GM12873 (cell line): ENCODE measurements around the gene CRACR2A.

Experiments
- TF ChIP-seq, protein P1 (sequence below): IDR thresholded peaks from 2 replicates; pipeline ENCODE4 v1.5.1; 2012; ENCODE audit warnings: low read depth, mild to moderate bottlenecking, moderate library complexity, low read length, control low read depth; ENCODE audit not compliant: insufficient read depth; ENCODE audit errors: missing control alignments

CRACR2A gene

GRCh38 chr12:3768911-3769447 is 16.1 kb upstream of the CRACR2A start:
- TF ChIP-seq, protein P1, sequence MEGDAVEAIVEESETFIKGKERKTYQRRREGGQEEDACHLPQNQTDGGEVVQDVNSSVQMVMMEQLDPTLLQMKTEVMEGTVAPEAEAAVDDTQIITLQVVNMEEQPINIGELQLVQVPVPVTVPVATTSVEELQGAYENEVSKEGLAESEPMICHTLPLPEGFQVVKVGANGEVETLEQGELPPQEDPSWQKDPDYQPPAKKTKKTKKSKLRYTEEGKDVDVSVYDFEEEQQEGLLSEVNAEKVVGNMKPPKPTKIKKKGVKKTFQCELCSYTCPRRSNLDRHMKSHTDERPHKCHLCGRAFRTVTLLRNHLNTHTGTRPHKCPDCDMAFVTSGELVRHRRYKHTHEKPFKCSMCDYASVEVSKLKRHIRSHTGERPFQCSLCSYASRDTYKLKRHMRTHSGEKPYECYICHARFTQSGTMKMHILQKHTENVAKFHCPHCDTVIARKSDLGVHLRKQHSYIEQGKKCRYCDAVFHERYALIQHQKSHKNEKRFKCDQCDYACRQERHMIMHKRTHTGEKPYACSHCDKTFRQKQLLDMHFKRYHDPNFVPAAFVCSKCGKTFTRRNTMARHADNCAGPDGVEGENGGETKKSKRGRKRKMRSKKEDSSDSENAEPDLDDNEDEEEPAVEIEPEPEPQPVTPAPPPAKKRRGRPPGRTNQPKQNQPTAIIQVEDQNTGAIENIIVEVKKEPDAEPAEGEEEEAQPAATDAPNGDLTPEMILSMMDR, result no peak

DNA sequence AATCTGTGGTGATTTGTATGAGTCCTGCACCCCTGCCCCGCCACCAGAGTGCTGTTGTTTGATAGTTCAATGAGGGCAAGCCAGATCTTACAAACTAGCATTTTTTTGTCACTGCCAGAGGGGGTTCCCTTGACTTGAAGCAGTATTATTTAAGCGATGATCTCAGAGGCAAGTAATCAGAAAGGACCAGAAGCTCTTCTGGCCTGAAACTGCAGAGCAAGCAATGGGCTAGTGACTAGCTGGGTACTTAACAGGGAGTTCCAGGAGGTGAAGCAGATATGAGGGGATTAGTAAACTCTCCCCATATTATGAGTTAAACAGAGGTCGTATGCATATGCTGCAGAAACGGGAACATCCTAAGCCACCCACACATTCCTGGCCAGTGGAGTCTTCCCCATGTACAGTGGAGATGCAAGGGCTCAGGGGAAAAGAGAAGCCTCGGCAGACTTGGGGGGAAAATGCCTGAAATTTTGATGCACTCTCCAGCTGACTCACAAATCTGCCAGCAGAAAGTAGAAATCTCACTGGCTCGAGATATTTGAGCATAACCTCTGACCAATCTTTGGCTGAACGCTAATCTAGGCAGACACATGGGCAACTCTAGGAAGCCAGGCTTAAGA is 8.3 kb upstream of the CRACR2A start:
- TF ChIP-seq, protein P1, result no peak

DNA sequence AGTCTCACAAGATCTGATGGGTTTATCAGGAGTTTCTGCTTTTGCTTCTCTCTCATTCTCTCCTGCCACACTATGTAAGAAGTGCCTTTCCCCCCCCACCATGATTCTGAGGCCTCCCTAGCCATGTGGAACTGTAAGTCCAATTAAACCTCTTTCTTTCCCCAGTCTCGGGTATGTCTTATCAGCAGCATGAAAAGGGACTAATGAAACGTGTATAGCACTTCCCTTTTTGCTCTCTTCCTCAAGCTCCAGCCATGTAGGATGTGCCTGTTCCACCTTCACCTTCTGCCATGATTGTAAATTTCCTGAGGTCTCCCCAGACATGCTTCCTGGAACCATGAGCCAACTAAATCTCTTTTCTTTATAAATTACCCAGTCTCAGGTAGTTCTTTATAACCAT is 7.0 kb upstream of the CRACR2A start:
- TF ChIP-seq, protein P1, result no peak

DNA sequence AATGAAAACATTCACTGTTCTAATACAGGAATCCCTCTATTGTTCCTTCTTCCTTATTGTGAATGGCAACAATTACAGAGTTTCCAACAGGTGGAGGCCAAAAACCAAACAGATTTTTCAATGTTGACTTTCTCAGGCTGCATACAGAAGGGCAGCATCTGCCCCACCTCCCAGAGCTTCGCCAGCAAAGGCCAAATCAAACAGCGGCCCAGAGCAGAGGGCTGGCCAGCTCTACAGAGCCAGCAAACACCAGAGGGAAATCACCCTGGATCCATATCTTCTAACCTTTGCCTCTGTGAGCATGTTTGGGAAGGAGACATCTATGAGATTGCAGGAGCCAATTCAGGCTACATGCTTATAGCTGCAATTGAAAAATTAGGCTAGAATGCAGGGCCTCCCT is 4.4 kb upstream of the CRACR2A start:
- TF ChIP-seq, protein P1, result no peak

DNA sequence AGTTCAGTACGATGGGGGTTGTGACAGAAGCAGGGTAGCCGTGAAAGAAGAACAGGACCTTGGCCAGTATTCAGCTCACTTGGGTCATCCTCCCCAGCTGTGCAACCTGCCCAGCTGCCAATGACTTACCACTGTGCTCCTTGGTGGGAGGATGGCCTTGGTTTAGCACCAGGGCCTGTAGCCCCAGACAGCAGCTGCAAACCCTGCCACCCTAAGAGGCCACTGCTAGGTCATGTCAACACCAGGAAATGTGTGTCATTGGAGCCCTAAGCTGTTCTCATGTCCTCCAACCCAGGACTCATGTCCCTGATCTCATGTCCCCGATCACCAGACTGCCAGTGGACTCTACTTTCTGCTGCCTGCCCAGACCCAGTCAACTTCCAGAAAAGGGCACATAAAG is 3.0 kb upstream of the CRACR2A start:
- TF ChIP-seq, protein P1, result no peak

GRCh38 chr12:3753544-3754284 is 805 bp upstream of the CRACR2A start:
- TF ChIP-seq, protein P1, result no peak

DNA sequence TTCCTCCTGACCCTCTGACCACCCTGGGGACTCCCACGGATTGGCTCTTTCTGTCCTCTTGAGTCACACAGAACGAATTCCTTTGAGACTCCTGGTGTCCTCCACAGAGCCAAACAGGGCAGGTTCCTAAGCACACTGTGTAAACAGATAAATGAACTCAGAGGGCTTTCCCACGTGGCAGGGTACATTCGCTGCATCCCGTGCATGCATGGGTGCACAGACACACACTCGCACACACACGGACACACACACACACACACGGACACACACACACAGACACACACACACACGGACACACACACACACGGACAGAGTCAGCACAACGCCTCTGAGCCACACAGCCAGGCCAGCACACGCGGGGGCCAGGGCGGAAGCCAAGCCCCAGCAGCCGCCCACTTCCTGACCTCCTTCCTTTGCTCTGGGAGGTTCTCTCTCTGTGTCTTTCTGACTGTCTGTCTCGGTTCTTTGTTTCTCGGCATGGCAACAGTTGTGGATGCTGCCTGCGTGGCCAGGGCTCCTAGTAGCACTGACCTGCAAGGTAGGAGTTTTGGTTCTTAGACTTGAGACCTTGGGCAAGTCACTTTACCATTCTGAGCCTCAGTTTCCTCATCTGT is 706 bp downstream of the CRACR2A start:
- TF ChIP-seq, protein P1, result no peak
